HepG2 (cell line): ENCODE results near the gene SNX12. TPM values are rescaled to one million over a fixed set of nuclear protein-coding genes. Genes with fewer than 3 reads are reported as not detected.

ENCODE experiments used
- CTCF ChIP-seq: sonication (generic); formaldehyde crosslinking; IDR thresholded peaks from 2 replicates; pipeline ENCODE4 v1.5.0; 2020; ENCODE audit warnings: mild to moderate bottlenecking, missing genetic modification reagents, moderate library complexity
- FOXA1 ChIP-seq, 2 experiments: fragments of 450-650 bp in 1 of 2; sonication (generic) in 1 of 2; formaldehyde crosslinking in 1 of 2; IDR thresholded peaks; 2 replicates each; pipeline versions ENCODE4 v1.4.0 to v1.6.1; 2016 to 2020; ENCODE audit warnings: missing genetic modification reagents in 1 of 2
- FOXK1 ChIP-seq: sonication (generic); formaldehyde crosslinking; IDR thresholded peaks from 2 replicates; pipeline ENCODE4 v1.4.0; 2020; ENCODE audit warnings: low read depth, missing genetic modification reagents, borderline replicate concordance
- GABPB1 ChIP-seq: IDR thresholded peaks from 2 replicates; pipeline ENCODE4 v1.6.1; 2016; ENCODE audit warnings: mild to moderate bottlenecking, missing genetic modification reagents, moderate library complexity, missing compliant biosample characterization
- GATAD1 ChIP-seq: IDR thresholded peaks from 2 replicates; pipeline ENCODE4 v1.6.1; 2016; ENCODE audit warnings: missing genetic modification reagents, missing compliant biosample characterization
- GTF2F1 ChIP-seq: fragments of 150-350 bp; IDR thresholded peaks from 2 replicates; pipeline ENCODE4 v1.6.1; 2014; ENCODE audit warnings: low read length
- KDM4B ChIP-seq: sonication (generic); formaldehyde crosslinking; IDR thresholded peaks from 2 replicates; pipeline ENCODE4 v1.4.0; 2020; ENCODE audit warnings: missing genetic modification reagents
- KDM5A ChIP-seq: fragments of 200-600 bp; sonication (generic); IDR thresholded peaks from 2 replicates; pipeline ENCODE4 v1.7.0; 2018; ENCODE audit warnings: antibody characterized with exemption, mild to moderate bottlenecking, low read length, borderline replicate concordance
- KDM5B ChIP-seq: sonication (generic); formaldehyde crosslinking; IDR thresholded peaks from 2 replicates; pipeline ENCODE4 v1.4.0; 2020; ENCODE audit warnings: missing genetic modification reagents, mild to moderate bottlenecking, borderline replicate concordance
- NPAS2 ChIP-seq: sonication (generic); formaldehyde crosslinking; IDR thresholded peaks from 2 replicates; pipeline ENCODE4 v1.8.0; 2022; ENCODE audit warnings: mild to moderate bottlenecking, missing genetic modification reagents, borderline replicate concordance
- POLR2A ChIP-seq, 2 experiments: IDR thresholded peaks; 2 replicates each; pipeline ENCODE4 v1.6.1; 2011; ENCODE audit warnings: low read depth in 2 of 2, low read length in 2 of 2, mild to moderate bottlenecking in 1 of 2, moderate library complexity in 1 of 2; ENCODE audit not compliant: insufficient read depth in 1 of 2
- POLR2G ChIP-seq: fragments of 200-400 bp; formaldehyde crosslinking; IDR thresholded peaks from 2 replicates; pipeline ENCODE4 v1.6.1; 2018; ENCODE audit warnings: mild to moderate bottlenecking, low read depth, low read length, moderate library complexity
- TCF7 ChIP-seq: sonication (generic); IDR thresholded peaks from 2 replicates; pipeline ENCODE4 v1.6.1; 2016; ENCODE audit warnings: antibody characterized with exemption, low read depth
- USF2 ChIP-seq, 2 experiments: sonication (generic) in 1 of 2; formaldehyde crosslinking in 1 of 2; IDR thresholded peaks; 2 replicates each; pipeline versions ENCODE4 v1.5.1 to v1.6.1; 2011 to 2020; ENCODE audit warnings: borderline replicate concordance in 1 of 2, low read depth in 1 of 2, low read length in 1 of 2, mild to moderate bottlenecking in 1 of 2, missing genetic modification reagents in 1 of 2, moderate library complexity in 1 of 2
- ZFP36L1 ChIP-seq: sonication (generic); formaldehyde crosslinking; IDR thresholded peaks from 2 replicates; pipeline ENCODE4 v1.8.0; 2022; ENCODE audit warnings: mild to moderate bottlenecking, missing genetic modification reagents, moderate library complexity
- ZFP82 ChIP-seq: sonication (generic); formaldehyde crosslinking; IDR thresholded peaks from 2 replicates; pipeline ENCODE4 v1.5.1; 2020; ENCODE audit warnings: mild to moderate bottlenecking, missing genetic modification reagents, borderline replicate concordance
- ZNF282 ChIP-seq: fragments of 450-650 bp; IDR thresholded peaks from 2 replicates; pipeline ENCODE4 v1.6.1; 2018; ENCODE audit not compliant: partially characterized antibody
- ZNF33A ChIP-seq: sonication (generic); formaldehyde crosslinking; IDR thresholded peaks from 2 replicates; pipeline ENCODE4 v1.5.1; 2020; ENCODE audit warnings: missing genetic modification reagents, mild to moderate bottlenecking, moderate library complexity, borderline replicate concordance
- polyA plus RNA-seq, 8 experiments: library from polyadenylated mRNA; depleted of rRNA in 3 of 8; stranded (reverse) in 7 of 8; unstranded in 1 of 8; fragments of >200 nt; fragmentation: Illumina TruSeq in 4 of 8; extraction: Trizol in 4 of 8; gene quantifications; 2 replicates each; pipeline versions ENCODE4 v1.2.1 to v1.2.3, GENCODE V29; 2011 to 2016; ENCODE audit warnings: low read depth in 4 of 8, missing spikeins in 1 of 8, mixed read lengths in 1 of 8; ENCODE audit not compliant: insufficient read depth in 1 of 8
- total RNA-seq, 5 experiments: library from RNA; depleted of rRNA; stranded (reverse); fragments of >200 nt; fragmentation: Illumina TruSeq; extraction: Trizol; gene quantifications; 2 replicates each; pipeline ENCODE4 v1.2.3, GENCODE V29; 2016; ENCODE audit warnings: low read depth in 1 of 5
- TF ChIP-seq, protein P1 (sequence below): sonication (generic); formaldehyde crosslinking; IDR thresholded peaks from 2 replicates; pipeline ENCODE4 v1.4.0; 2020; ENCODE audit warnings: missing genetic modification reagents
- TF ChIP-seq, protein P2 (sequence below): IDR thresholded peaks from 2 replicates; pipeline ENCODE4 v1.6.1; 2012; ENCODE audit warnings: inconsistent platforms

SNX12 gene
- total and polyA plus RNA-seq, 2 of the 13 experiments (the other 11 are each of a cell fraction or from before 2014, with no cell fraction given), result 30.3 to 42.2 TPM

DNA sequence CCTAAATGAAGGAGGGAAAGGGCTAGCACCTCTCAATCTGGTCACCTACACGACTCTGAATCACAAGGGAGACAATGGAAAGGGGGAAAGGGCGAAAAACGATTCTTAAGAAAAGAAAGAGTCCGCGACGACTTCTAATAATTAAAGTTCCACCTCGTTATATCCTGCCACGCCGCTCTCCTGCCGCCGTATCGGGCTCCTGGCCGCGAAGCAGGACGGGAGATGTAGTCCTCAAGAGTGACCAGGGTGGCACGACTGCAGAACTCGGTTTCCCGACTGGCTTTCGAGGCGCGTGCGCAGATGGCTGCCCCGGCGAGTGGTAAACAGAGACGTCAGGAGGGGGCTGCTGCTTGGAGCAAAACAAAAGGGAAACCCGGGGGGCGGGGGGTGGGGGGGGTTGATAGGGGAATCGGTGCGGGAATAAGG is 27.4 kb upstream of the SNX12 start, which contains the start of gene FOXO4 (continued):
- TF ChIP-seq, protein P1, sequence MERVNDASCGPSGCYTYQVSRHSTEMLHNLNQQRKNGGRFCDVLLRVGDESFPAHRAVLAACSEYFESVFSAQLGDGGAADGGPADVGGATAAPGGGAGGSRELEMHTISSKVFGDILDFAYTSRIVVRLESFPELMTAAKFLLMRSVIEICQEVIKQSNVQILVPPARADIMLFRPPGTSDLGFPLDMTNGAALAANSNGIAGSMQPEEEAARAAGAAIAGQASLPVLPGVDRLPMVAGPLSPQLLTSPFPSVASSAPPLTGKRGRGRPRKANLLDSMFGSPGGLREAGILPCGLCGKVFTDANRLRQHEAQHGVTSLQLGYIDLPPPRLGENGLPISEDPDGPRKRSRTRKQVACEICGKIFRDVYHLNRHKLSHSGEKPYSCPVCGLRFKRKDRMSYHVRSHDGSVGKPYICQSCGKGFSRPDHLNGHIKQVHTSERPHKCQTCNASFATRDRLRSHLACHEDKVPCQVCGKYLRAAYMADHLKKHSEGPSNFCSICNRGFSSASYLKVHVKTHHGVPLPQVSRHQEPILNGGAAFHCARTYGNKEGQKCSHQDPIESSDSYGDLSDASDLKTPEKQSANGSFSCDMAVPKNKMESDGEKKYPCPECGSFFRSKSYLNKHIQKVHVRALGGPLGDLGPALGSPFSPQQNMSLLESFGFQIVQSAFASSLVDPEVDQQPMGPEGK (CRISPR knock-in tag), result no peak
- TF ChIP-seq GABPB1 (CRISPR knock-in tag) (peak; percentile 58), TCF7 (no peak), ZFP82 (CRISPR knock-in tag) (no peak), ZNF33A (CRISPR knock-in tag) (no peak), ZFP36L1 (CRISPR knock-in tag) (no peak), USF2 (IDR thresholded peaks at IDR 0.05; ENCODE audit: low read depth, low read length) (no peak), USF2 (CRISPR knock-in tag; IDR thresholded peaks at IDR 0.05; ENCODE audit: borderline replicate concordance) (no peak), POLR2G (peak; percentile 67), POLR2A (IDR thresholded peaks at IDR 0.05; ENCODE audit: insufficient read depth in 1 of 2, low read depth in 2 of 2, low read length in 2 of 2) (peak in 1 of 2 experiments; percentile 56; a peak in 2 of 4 replicates), FOXK1 (CRISPR knock-in tag) (peak; percentile 70; the same call in 1 of the 2 replicates), NPAS2 (CRISPR knock-in tag) (no peak), KDM4B (no peak), KDM5A (no peak), GTF2F1 (no peak), FOXA1 (IDR thresholded peaks at IDR 0.05) (no peak), FOXA1 (CRISPR knock-in tag; IDR thresholded peaks at IDR 0.05) (0 out of 2 replicates have a peak, but pooled peaks have one; percentile 35), CTCF (no peak), KDM5B (CRISPR knock-in tag) (no peak), ZNF282 (no peak), GATAD1 (CRISPR knock-in tag) (no peak)
- TF ChIP-seq, protein P2, sequence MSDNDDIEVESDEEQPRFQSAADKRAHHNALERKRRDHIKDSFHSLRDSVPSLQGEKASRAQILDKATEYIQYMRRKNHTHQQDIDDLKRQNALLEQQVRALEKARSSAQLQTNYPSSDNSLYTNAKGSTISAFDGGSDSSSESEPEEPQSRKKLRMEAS, result peak; percentile 27; the same call in 1 of the 2 replicates
